A673 (cell line): ENCODE results near the gene TRAF5. TPM values are rescaled to one million over a fixed set of nuclear protein-coding genes. Genes with fewer than 3 reads are reported as not detected.
"Not testable (repeated sequence)": the region's sequence is repeated elsewhere in the genome, so short reads cannot be mapped to it uniquely, and the experiment has no call there.

Experiments used
- BruUV-seq: library from RNA; stranded (reverse); fragments of 400-500 nt; replicated peaks from 2 replicates; lab custom pipeline; 2021; lab: Mats Ljungman, UMichigan
- CTCF ChIA-PET: fragments of 300-600 bp; sonication (Branson Sonifier 250); formaldehyde crosslinking; loops from one replicate; lab custom pipeline; 2022; ENCODE audit warnings: antibody characterized with exemption; lab: Charles Lee
- POLR2A ChIA-PET: fragments of 300-600 bp; sonication (Branson Sonifier 250); formaldehyde crosslinking; loops from one replicate; lab custom pipeline; 2022; ENCODE audit warnings: antibody characterized with exemption; ENCODE audit not compliant: low non-redundant PET; lab: Charles Lee
- DNase-seq: peaks from one replicate; pipeline ENCODE4 v3.0.0-alpha.2; 2015; ENCODE audit warnings: low spot score
- H3K27ac ChIP-seq: fragments of 200-600 bp; sonication (generic); 2 replicates; pipeline ENCODE4 v1.5.1; 2016; ENCODE audit warnings: mixed run types, low read depth, mild to moderate bottlenecking, mixed read lengths, antibody characterized with exemption, low read length; ENCODE audit not compliant: poor library complexity, severe bottlenecking
- H3K27me3 ChIP-seq: fragments of 200-600 bp; sonication (generic); replicated peaks from 2 replicates; pipeline ENCODE4 v1.6.1; 2017; ENCODE audit warnings: mixed run types, low read depth, mild to moderate bottlenecking, mixed read lengths, antibody characterized with exemption, low read length; ENCODE audit not compliant: insufficient read depth, poor library complexity
- H3K36me3 ChIP-seq: fragments of 200-600 bp; sonication (generic); 2 replicates; pipeline ENCODE4 v1.6.1; 2016; ENCODE audit warnings: mixed run types, mild to moderate bottlenecking, mixed read lengths, antibody characterized with exemption, low read length; ENCODE audit not compliant: insufficient read depth, poor library complexity, severe bottlenecking
- H3K4me1 ChIP-seq: fragments of 200-600 bp; sonication (generic); 2 replicates; pipeline ENCODE4 v1.6.1; 2017; ENCODE audit warnings: mixed run types, mild to moderate bottlenecking, mixed read lengths, antibody characterized with exemption, low read length; ENCODE audit not compliant: insufficient read depth, poor library complexity, severe bottlenecking
- H3K4me3 ChIP-seq: fragments of 200-600 bp; sonication (generic); 2 replicates; pipeline ENCODE4 v1.5.1; 2016; ENCODE audit warnings: low read depth, mixed run types, mild to moderate bottlenecking, mixed read lengths, low read length; ENCODE audit not compliant: poor library complexity, severe bottlenecking
- H3K9me3 ChIP-seq: fragments of 200-600 bp; sonication (generic); 2 replicates; pipeline ENCODE4 v1.6.1; 2016; ENCODE audit warnings: mixed run types, low read depth, mild to moderate bottlenecking, mixed read lengths, antibody characterized with exemption, low read length; ENCODE audit not compliant: poor library complexity, severe bottlenecking
- EZH2 ChIP-seq: fragments of 200-600 bp; sonication (generic); IDR thresholded peaks from 2 replicates; pipeline ENCODE4 v1.6.1; 2017; ENCODE audit warnings: borderline replicate concordance, low read depth, mild to moderate bottlenecking, mixed read lengths, antibody characterized with exemption, low read length; ENCODE audit not compliant: poor library complexity, severe bottlenecking
- intact Hi-C: fragments of 100-400 bp; cut with micrococcal nuclease; formaldehyde crosslinking; loops from one replicate; pipeline ENCODE4 v1.10.0; 2022; ENCODE audit not compliant: unreplicated experiment
- total RNA-seq: library from RNA; stranded (reverse); gene quantifications from 2 replicates; pipeline ENCODE4 v1.2.3, GENCODE V29; 2021
- TF ChIP-seq, protein P1 (sequence below): fragments of 300-800, 200-600 bp; sonication (generic); conservative IDR thresholded peaks from 2 replicates; pipeline ENCODE4 v1.5.1; 2017; ENCODE audit warnings: low read depth, mild to moderate bottlenecking, antibody characterized with exemption, low read length, moderate library complexity, mixed read lengths

TRAF5 gene
- total RNA-seq, 1 experiment from 2014 or later = 7.1 TPM

DNA sequence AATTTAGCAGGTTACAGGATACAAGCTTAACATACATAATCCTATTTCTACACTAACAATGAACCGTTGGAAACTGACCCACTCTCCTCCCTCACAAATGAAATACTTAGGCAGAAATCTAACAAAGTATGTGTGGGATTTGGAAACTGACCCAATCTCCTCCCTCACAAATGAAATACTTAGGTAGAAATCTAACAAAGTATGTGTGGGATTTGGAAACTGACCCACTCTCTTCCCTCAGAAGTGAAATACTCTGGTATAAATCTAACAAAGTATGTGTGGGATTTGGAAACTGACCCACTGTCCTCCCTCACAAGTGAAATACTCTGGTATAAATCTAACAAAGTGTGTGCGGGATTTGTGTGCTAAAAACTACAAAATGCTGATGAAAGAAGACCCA lies 60.3 kb downstream of the TRAF5 start:
- Histone ChIP-seq H3K4me1 (peaks cover 4% of the 10 kb centered on the region), H3K4me3 (no peak overlapping the region), H3K27me3 (peaks cover 10% of the 10 kb centered on the region), H3K36me3 (no peaks in the 10 kb centered on the region), H3K9me3 (no peaks in the 10 kb centered on the region), H3K27ac (no peak overlapping the region)
- intact Hi-C loops = no loop called here
- CTCF ChIA-PET = no interaction called here
- TF ChIP-seq, protein P1, sequence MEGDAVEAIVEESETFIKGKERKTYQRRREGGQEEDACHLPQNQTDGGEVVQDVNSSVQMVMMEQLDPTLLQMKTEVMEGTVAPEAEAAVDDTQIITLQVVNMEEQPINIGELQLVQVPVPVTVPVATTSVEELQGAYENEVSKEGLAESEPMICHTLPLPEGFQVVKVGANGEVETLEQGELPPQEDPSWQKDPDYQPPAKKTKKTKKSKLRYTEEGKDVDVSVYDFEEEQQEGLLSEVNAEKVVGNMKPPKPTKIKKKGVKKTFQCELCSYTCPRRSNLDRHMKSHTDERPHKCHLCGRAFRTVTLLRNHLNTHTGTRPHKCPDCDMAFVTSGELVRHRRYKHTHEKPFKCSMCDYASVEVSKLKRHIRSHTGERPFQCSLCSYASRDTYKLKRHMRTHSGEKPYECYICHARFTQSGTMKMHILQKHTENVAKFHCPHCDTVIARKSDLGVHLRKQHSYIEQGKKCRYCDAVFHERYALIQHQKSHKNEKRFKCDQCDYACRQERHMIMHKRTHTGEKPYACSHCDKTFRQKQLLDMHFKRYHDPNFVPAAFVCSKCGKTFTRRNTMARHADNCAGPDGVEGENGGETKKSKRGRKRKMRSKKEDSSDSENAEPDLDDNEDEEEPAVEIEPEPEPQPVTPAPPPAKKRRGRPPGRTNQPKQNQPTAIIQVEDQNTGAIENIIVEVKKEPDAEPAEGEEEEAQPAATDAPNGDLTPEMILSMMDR = no peak
- TF ChIP-seq EZH2 = no peak
- DNase-seq = no peak
- POLR2A ChIA-PET = no interaction called here
- no TSS peak for BruUV-seq

DNA sequence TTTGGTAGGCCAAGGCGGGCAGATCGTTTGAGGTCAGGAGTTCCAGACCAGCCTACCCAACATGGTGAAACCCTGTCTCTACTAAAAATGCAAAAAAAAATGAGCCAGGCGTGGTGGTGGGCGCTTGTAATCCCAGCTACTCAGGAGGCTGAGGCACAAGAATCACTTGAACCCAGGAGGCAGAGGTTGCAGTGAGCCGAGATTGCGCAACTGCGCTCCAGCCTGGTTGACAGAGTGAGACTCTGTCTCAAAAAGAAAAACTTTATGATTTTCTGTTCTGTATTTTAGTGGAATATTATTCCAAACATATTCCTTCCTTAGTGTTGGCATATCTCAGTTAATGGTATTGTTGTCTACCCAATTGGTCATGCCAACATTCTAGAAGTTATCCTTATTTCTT lies 64.2 kb downstream of the TRAF5 start:
- H3K4me1 ChIP-seq, H3K4me3 ChIP-seq, H3K9me3 ChIP-seq, DNase-seq, BruUV-seq, intact Hi-C loops, H3K27ac ChIP-seq, POLR2A ChIA-PET, CTCF ChIA-PET, H3K36me3 ChIP-seq: not testable (repeated sequence)
- peaks cover 10% of the 10 kb centered on the region for H3K27me3 ChIP-seq

DNA sequence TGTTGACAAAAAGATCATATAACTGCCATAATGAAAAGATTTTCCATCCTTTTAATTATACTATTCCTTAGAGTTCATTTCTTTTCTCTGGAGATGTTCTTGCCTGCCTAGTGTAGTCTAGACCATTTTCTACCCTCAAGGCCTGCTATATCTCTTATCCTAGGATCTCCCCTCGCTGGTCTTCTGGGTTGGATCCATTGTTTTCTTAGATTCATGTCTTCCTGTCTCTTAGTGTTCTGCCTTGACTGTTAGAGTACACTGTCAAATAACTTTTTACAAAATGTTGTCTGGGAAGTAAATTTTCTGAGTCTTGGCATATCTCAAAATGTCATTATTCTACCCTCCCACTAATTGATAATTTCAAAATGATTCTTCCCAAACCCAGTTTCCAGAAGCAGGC lies 66.6 kb downstream of the TRAF5 start:
- POLR2A ChIA-PET = no interaction called here
- no TSS peak for BruUV-seq
- no peak for TF ChIP-seq EZH2
- TF ChIP-seq, protein P1 = no peak
- CTCF ChIA-PET = no interaction called here
- Histone ChIP-seq H3K4me1 (no peaks in the 10 kb centered on the region), H3K36me3 (no peaks in the 10 kb centered on the region), H3K9me3 (no peaks in the 10 kb centered on the region), H3K27ac (no peak overlapping the region), H3K27me3 (peaks cover 10% of the 10 kb centered on the region), H3K4me3 (no peak overlapping the region)
- intact Hi-C loops = no loop called here
- DNase-seq = no peak

DNA sequence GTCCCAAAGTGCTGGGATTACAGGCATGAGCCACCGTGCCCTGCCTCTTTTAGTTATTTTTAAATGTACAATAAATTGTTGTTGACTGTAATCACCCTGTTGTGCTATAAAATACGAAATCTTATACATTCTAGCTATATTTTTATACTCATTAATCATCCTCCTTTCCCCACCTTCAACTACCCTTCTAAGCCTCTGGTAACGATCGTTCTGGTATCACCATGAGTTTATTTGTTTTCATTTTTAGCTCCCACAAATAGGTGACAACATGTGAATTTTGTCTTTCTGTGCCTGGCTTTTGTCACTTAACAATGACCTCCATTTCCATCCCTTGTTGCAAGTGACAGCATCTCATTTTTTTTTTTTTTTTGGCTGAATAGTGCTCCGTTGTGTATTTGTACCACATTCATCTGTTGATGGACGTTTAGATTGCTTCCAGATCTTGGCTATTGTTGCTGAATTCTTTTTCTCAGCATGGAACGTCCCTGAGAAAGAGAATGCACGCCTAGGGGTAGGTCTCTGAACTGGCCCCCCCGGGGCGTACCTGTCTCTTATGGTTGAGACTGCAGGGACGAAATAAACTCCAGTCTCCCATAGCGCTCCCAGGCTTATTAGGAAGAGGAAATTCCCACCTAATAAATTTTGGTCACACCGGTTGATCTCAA lies 71.8 kb downstream of the TRAF5 start:
- H3K4me1 ChIP-seq, CTCF ChIA-PET, BruUV-seq: not testable (repeated sequence)

DNA sequence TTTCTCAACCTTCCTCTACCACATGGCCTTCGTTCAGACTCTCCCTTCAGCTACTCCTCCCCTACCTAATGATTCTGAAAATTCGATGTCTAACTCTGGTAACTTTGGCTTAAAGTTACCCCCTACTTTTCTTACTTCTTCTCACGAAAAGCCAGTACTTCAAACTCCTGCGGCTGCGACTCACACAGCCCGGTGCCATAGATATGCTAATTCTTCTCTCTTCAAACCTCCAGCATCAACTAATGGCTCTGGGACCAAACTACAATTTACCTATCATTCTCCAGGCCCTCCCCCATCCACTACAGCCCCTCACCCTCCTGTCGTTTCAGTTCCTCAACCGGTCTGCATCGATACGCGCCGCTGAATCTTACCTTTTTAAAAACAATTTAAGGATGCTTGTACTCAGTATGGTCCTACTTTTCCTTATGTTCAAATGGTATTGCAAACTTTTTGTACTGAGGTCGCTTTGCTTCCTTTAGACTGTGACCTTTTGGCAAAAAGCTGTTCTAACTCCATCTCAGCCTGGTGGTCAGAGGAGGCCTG lies 73.3 kb downstream of the TRAF5 start:
- H3K9me3 ChIP-seq, BruUV-seq, H3K4me1 ChIP-seq, H3K4me3 ChIP-seq, H3K27ac ChIP-seq, H3K36me3 ChIP-seq, H3K27me3 ChIP-seq, POLR2A ChIA-PET, DNase-seq, CTCF ChIA-PET, intact Hi-C loops: not testable (repeated sequence)

More for the DNA sequence above, 71.8 kb downstream of the TRAF5 start:
- POLR2A ChIA-PET, intact Hi-C loops, H3K27me3 ChIP-seq, DNase-seq, H3K36me3 ChIP-seq, H3K4me3 ChIP-seq, H3K27ac ChIP-seq, H3K9me3 ChIP-seq: not testable (repeated sequence)

DNA sequence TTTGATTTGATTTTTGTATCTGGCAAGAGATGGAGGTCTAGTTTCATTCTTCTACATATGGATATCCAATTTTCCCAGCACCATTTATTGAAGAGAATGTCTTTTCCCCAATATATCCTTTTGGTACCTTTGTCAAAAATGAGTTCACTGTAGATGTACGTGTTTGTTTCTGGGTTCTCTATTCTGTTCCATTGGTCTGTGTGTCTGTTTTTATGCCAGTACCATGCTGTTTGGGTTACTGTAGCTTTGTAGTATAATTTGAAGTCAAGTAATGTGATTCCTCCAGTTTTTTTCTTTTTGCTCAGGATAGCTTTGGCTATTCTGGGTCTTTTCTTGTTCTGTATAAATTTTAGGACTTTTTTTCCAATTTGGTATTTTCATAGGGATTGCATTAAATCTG lies 75.1 kb downstream of the TRAF5 start:
- intact Hi-C loops, H3K36me3 ChIP-seq, H3K27me3 ChIP-seq, CTCF ChIA-PET, H3K9me3 ChIP-seq, BruUV-seq, DNase-seq, H3K27ac ChIP-seq, H3K4me1 ChIP-seq, H3K4me3 ChIP-seq: not testable (repeated sequence)
- POLR2A ChIA-PET = interaction anchor here (0.6 kb wide), 1 partner anchor 140 kb away, joined by 7 read pairs; no protein-coding TSS in a partner anchor
